ENCODE measurements around the gene KCNQ1. TPM values are rescaled to one million over a fixed set of nuclear protein-coding genes. Genes with fewer than 3 reads are reported as not detected.

The KCNQ1 gene
- total RNA-seq, 3 donors from 2014 or later = 15.5 to 44.7 (median 37.4) TPM

DNA sequence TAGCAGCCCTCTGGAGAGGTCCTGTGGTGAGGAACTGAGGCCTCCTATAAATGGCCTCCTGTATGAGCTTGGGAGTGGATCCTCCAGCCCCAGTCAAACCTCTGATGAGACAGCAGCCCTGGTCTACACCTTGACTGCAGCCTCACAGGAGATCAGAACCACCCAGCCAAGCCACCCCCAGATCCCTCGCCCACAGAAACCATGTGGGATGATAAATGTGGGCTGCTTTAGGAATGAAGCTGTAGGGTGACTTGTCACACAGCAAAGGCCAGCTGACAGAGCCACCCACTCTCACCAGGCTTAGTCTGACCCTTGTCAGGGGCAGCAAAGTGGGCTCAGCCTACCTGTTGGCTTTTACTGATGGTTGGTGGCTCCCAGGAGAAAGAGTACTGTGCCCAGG lies 261.5 kb downstream of the KCNQ1 start:
- TF ChIP-seq, protein P1, sequence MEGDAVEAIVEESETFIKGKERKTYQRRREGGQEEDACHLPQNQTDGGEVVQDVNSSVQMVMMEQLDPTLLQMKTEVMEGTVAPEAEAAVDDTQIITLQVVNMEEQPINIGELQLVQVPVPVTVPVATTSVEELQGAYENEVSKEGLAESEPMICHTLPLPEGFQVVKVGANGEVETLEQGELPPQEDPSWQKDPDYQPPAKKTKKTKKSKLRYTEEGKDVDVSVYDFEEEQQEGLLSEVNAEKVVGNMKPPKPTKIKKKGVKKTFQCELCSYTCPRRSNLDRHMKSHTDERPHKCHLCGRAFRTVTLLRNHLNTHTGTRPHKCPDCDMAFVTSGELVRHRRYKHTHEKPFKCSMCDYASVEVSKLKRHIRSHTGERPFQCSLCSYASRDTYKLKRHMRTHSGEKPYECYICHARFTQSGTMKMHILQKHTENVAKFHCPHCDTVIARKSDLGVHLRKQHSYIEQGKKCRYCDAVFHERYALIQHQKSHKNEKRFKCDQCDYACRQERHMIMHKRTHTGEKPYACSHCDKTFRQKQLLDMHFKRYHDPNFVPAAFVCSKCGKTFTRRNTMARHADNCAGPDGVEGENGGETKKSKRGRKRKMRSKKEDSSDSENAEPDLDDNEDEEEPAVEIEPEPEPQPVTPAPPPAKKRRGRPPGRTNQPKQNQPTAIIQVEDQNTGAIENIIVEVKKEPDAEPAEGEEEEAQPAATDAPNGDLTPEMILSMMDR (IDR thresholded peaks at IDR 0.05) = no peak
- intact Hi-C loops (cut with DNase I, micrococcal nuclease) = no loop called here

DNA sequence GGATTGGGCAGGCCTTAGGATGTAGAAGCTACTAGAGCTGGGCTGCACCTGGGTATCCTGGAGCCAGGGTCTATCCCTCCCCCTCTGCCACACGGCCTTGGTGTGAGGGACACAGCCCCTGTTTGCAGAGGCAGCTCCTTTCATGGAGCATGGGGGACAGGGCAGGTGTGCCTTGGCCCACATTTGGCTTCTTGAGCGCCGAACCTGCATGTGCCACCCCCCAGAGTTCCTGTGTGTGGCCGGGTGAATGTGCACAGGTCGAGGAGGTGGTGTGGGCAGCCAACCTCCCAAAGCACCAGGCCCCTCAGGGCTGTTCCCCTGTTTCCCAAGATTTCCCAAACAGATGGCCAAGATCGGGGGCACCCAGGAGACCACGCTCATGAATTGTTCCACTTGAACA lies 262.9 kb downstream of the KCNQ1 start:
- TF ChIP-seq, protein P1 (IDR thresholded peaks at IDR 0.05) = no peak
- H3K36me3 ChIP-seq (ENCODE audit: low read depth) = no peaks in the 10 kb centered on the region
- DNase-seq = peak in 1 of 3 donors; percentile 27
- H3K4me1 ChIP-seq (ENCODE audit: low read depth) = no peaks in the 10 kb centered on the region
- H3K4me3 ChIP-seq = no peak overlapping the region
- peaks cover 3% of the 10 kb centered on the region for H3K9me3 ChIP-seq
- ATAC-seq = no peak
- intact Hi-C loops (cut with DNase I, micrococcal nuclease) = no loop called here

More for the DNA sequence above, 261.5 kb downstream of the KCNQ1 start:
- H3K4me3 ChIP-seq = no peak overlapping the region
- ATAC-seq (no peak), DNase-seq (no peak)
- H3K4me1 ChIP-seq (ENCODE audit: low read depth) = no peaks in the 10 kb centered on the region
- H3K9me3 ChIP-seq = peaks cover 3% of the 10 kb centered on the region
- H3K36me3 ChIP-seq (ENCODE audit: low read depth) = no peaks in the 10 kb centered on the region

DNA sequence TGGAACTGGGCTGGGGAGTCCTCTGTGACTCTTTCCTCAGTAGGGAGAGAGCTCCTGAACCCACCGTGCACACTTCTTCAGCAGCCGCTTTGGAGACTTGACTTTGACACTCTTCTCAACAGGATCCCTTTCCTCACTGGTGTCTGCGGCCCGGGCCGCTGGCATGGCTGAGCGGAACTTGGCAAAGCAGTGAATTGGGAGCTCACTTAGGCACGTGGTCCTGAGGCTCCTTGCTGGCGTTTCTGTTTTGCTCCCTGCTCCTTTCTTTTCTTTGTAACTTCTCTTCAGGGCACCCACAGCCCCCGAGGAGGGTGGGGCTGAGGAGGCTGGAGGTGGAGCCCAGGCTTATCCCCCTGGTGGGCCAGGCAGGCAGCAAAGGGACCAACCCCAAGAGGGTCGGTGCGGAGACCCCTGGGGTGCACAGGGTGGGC lies 263.4 kb downstream of the KCNQ1 start:
- Histone ChIP-seq H3K4me3 (no peak overlapping the region), H3K9me3 (peaks cover 3% of the 10 kb centered on the region), H3K4me1 (ENCODE audit: low read depth) (no peaks in the 10 kb centered on the region), H3K36me3 (ENCODE audit: low read depth) (no peaks in the 10 kb centered on the region)
- intact Hi-C loops (cut with DNase I, micrococcal nuclease) = no loop called here
- DNase-seq = peak in 1 of 3 donors; percentile 45
- TF ChIP-seq, protein P1 (IDR thresholded peaks at IDR 0.05) = no peak
- ATAC-seq = no peak

DNA sequence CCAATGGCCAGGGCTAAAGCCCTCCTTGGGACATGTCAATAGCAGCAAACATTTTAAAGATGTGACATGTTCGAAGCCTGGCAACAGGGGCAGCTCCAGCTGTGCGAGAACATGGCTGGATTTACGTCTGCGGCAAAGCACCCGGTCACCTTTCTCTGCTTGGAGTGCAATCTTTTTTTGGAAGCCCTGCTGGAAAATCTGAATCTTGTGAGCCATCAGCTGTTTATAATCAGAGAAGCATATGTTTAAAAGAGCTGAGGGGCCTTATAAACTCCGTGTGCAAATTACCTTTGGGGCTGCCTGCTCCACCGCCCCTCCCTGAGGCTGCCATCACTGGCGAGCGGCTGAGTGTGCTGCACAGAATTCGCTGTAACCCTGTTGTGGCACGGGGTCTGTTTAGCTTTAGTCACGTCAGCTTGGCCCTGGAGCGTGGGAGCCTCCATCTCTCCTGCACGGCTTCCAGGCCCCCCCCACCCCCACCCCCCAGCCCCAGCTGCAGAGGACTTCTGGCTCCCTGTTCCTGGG lies 264.0 kb downstream of the KCNQ1 start:
- no peaks in the 10 kb centered on the region for H3K4me1 ChIP-seq (ENCODE audit: low read depth)
- TF ChIP-seq, protein P1 (IDR thresholded peaks at IDR 0.05) = no peak
- ATAC-seq = no peak
- DNase-seq = peak in 1 of 3 donors; percentile 33
- H3K36me3 ChIP-seq (ENCODE audit: low read depth) = no peaks in the 10 kb centered on the region
- intact Hi-C loops (cut with DNase I, micrococcal nuclease) = no loop called here
- H3K4me3 ChIP-seq = no peak overlapping the region
- H3K9me3 ChIP-seq = peaks cover 3% of the 10 kb centered on the region

DNA sequence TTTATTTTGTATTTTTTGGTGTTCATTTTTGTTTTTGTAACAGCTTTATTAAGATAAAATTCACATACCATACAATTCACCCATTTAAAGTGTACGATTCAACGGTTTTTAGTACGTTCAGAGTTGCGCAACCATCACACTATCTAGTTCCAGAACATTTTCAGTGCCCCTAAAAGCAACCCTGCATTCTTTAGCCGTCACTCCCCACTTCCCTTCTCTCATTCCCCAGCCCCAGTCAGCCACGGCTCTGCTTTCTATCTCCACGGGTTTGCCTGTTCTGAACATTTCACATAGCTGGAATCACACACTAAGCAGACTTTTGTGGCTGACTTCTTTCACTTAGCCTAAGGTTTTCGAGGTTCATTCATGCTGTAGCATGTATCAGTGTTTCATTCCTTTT lies 264.6 kb downstream of the KCNQ1 start:
- Histone ChIP-seq H3K36me3 (ENCODE audit: low read depth) (no peaks in the 10 kb centered on the region), H3K9me3 (peaks cover 3% of the 10 kb centered on the region), H3K4me1 (ENCODE audit: low read depth) (no peaks in the 10 kb centered on the region), H3K4me3 (no peak overlapping the region)
- ATAC-seq (no peak), DNase-seq (no peak)
- TF ChIP-seq, protein P1 (IDR thresholded peaks at IDR 0.05) = no peak
- intact Hi-C loops (cut with DNase I, micrococcal nuclease) = no loop called here

DNA sequence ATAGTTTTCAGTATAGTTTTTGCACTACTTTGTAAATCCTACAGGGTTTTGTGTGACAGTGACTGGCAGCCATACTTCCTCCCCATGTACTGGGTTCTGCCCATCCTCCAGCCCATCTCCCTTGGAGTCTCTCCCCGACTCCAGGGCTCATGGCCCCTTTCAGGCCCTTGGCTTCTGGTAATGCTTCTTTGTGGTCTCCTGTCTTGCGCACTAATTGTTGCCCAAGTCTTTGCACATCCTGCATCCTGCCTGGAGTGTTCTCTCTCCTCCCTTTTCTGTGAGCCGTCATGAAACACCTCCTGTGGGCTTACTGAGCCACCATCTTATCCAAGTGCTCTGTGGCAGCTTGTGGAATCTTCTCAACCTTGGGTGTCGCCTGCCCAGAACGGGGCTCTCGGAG lies 266.4 kb downstream of the KCNQ1 start:
- DNase-seq (peak in 1 of 3 donors; percentile 14), ATAC-seq (no peak)
- TF ChIP-seq, protein P1 (IDR thresholded peaks at IDR 0.05) = no peak
- H3K36me3 ChIP-seq (ENCODE audit: low read depth) = no peaks in the 10 kb centered on the region
- intact Hi-C loops (cut with DNase I, micrococcal nuclease) = no loop called here
- peaks cover 3% of the 10 kb centered on the region for H3K9me3 ChIP-seq
- H3K4me1 ChIP-seq (ENCODE audit: low read depth) = no peaks in the 10 kb centered on the region
- no peak overlapping the region for H3K4me3 ChIP-seq
